A673 (cell line): ENCODE data around the gene ZNRF3.

Experiments
- CTCF ChIP-seq: fragments of 300-800, 200-600 bp; sonication (generic); conservative IDR thresholded peaks from 2 replicates; pipeline ENCODE4 v1.5.1; 2017; ENCODE audit warnings: low read depth, mild to moderate bottlenecking, antibody characterized with exemption, low read length, moderate library complexity, mixed read lengths
- EZH2 ChIP-seq: fragments of 200-600 bp; sonication (generic); IDR thresholded peaks from 2 replicates; pipeline ENCODE4 v1.6.1; 2017; ENCODE audit warnings: borderline replicate concordance, low read depth, mild to moderate bottlenecking, mixed read lengths, antibody characterized with exemption, low read length; ENCODE audit not compliant: poor library complexity, severe bottlenecking

DNA sequence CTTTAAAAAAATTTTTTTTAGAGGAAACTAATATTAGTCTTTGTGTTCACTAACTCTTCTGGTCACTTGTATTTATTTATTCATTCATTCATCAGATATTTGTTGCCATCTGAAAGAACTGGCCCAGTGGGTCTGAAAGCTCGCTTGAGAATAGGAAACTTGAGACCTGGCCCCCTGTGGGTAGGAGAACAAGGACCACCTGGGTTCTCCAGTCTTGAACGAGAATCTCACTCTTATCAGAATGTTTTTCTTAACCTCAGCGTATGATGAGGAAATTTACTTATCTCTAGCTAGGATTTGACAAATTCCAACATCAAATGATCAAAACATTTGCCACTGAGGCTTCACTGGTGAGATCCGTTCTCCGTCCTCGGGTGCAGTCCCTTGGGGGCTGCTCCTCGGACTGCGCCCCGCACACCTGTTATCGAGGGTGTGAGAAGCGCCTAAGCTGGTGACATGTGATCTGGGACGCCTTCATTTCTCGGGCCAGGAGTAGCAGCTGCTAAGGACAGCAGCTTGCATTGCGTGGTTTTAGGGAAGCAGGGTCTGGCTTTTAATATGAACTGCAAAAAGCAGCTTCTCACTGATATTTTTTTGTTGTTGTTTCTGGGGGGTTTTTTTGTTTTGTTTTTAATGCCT is 171.9 kb downstream of the ZNRF3 start:
- no peak for TF ChIP-seq CTCF
- no peak for TF ChIP-seq EZH2
